PC-3 (cell line): ENCODE measurements around the gene PTPRN2. TPM values are rescaled to one million over a fixed set of nuclear protein-coding genes. Genes with fewer than 3 reads are reported as not detected.

ENCODE experiments used
- ATAC-seq: fragments of 200-7000 bp; cut with Tn5 transposase; 2 replicates; pipeline ENCODE4 v1.9.1; 2020; ENCODE audit warnings: mild to moderate bottlenecking, moderate library complexity
- BruUV-seq: library from RNA; stranded (reverse); fragments of 400-500 nt; replicated peaks from 2 replicates; lab custom pipeline; 2021; lab: Mats Ljungman, UMichigan
- CTCF ChIA-PET: fragments of 300-600 bp; sonication (Branson Sonifier 250); formaldehyde crosslinking; loops from one replicate; lab custom pipeline; 2022; ENCODE audit warnings: antibody characterized with exemption; lab: Charles Lee
- POLR2A ChIA-PET: fragments of 300-600 bp; sonication (Branson Sonifier 250); formaldehyde crosslinking; loops from one replicate; lab custom pipeline; 2022; ENCODE audit warnings: antibody characterized with exemption; ENCODE audit not compliant: unreplicated experiment; lab: Charles Lee
- DNase-seq: peaks from one replicate; pipeline ENCODE4 v3.0.0-alpha.2; 2015
- H2AFZ ChIP-seq: fragments of 300-600 bp; sonication (generic); 2 replicates; pipeline ENCODE4 v1.6.0; 2016; ENCODE audit warnings: antibody characterized with exemption, low read length
- H3F3A ChIP-seq: fragments of 300-600 bp; sonication (generic); one replicate; pipeline ENCODE4 v1.6.0; 2017; ENCODE audit warnings: antibody characterized with exemption, low read length, control low read depth, mild to moderate bottlenecking; ENCODE audit not compliant: unreplicated experiment
- H3K27ac ChIP-seq: fragments of 300-600 bp; sonication (generic); 2 replicates; pipeline ENCODE4 v1.5.1; 2016; ENCODE audit warnings: mild to moderate bottlenecking, low read length
- H3K27me3 ChIP-seq: fragments of 300-600 bp; sonication (generic); 2 replicates; pipeline ENCODE4 v1.6.1; 2016; ENCODE audit warnings: low read length, mixed read lengths
- H3K36me3 ChIP-seq: fragments of 300-600 bp; sonication (generic); 2 replicates; pipeline ENCODE4 v1.6.1; 2016; ENCODE audit warnings: low read depth, mixed run types, low read length, mixed read lengths
- H3K4me1 ChIP-seq: fragments of 300-600 bp; sonication (generic); 2 replicates; pipeline ENCODE4 v1.5.1; 2016; ENCODE audit warnings: low read length; ENCODE audit not compliant: insufficient read depth
- H3K4me2 ChIP-seq: fragments of 300-600 bp; sonication (generic); 2 replicates; pipeline ENCODE4 v1.6.0; 2016; ENCODE audit warnings: low read length
- H3K4me3 ChIP-seq: fragments of 300-600 bp; sonication (generic); 2 replicates; pipeline ENCODE4 v1.5.1; 2016; ENCODE audit warnings: mild to moderate bottlenecking, low read length, mixed read lengths
- H3K79me2 ChIP-seq: fragments of 300-600 bp; sonication (generic); 2 replicates; pipeline ENCODE4 v1.6.1; 2017; ENCODE audit warnings: low read length, mixed read lengths
- H3K9ac ChIP-seq: fragments of 300-600 bp; sonication (generic); 2 replicates; pipeline ENCODE4 v1.6.0; 2016; ENCODE audit warnings: mild to moderate bottlenecking, low read length
- H3K9me2 ChIP-seq: fragments of 300-600 bp; sonication (generic); replicated peaks from 2 replicates; pipeline ENCODE4 v1.6.1; 2016; ENCODE audit warnings: mixed run types, low read length, mixed read lengths
- H3K9me3 ChIP-seq: fragments of 300-600 bp; sonication (generic); 2 replicates; pipeline ENCODE4 v1.6.1; 2016; ENCODE audit warnings: low read length, mixed read lengths
- H4K20me1 ChIP-seq: fragments of 300-600 bp; sonication (generic); 2 replicates; pipeline ENCODE4 v1.6.1; 2016; ENCODE audit warnings: low read length, mixed read lengths
- CTCF ChIP-seq: fragments of 300-600 bp; sonication (generic); conservative IDR thresholded peaks from 2 replicates; pipeline ENCODE4 v1.5.1; 2017; ENCODE audit warnings: antibody characterized with exemption, low read depth, mild to moderate bottlenecking, low read length
- EZH2 ChIP-seq: fragments of 300-600 bp; sonication (generic); IDR thresholded peaks from one replicate; pipeline ENCODE4 v1.6.1; 2017; ENCODE audit warnings: antibody characterized with exemption, mild to moderate bottlenecking, low read length; ENCODE audit not compliant: unreplicated experiment
- EZH2phosphoT487 ChIP-seq: fragments of 300-600 bp; sonication (generic); IDR thresholded peaks from 2 replicates; pipeline ENCODE4 v1.6.1; 2018; ENCODE audit warnings: mild to moderate bottlenecking, antibody characterized with exemption, low read length, borderline replicate concordance
- intact Hi-C: fragments of 100-400 bp; cut with micrococcal nuclease; formaldehyde crosslinking; loops from 2 replicates; pipeline ENCODE4 v1.9.0; 2023
- total RNA-seq: library from RNA; depleted of rRNA; stranded (reverse); fragments of >200 nt; gene quantifications from 2 replicates; pipeline ENCODE4 v1.2.3, GENCODE V29; 2014

The PTPRN2 gene
- total RNA-seq, 1 experiment from 2014 or later: 3.2 TPM

GRCh38 chr7:157556642-157556944 is 1031.0 kb downstream of the PTPRN2 start:
- POLR2A ChIA-PET: no interaction called here
- H2AFZ ChIP-seq: no peak overlapping the region
- no TSS peak for BruUV-seq
- no peaks in the 10 kb centered on the region for H3K9me3 ChIP-seq
- no peaks in the 10 kb centered on the region for H3K36me3 ChIP-seq
- no peaks in the 10 kb centered on the region for H3K9me2 ChIP-seq
- peak overlapping the region; percentile 100 for H3K27ac ChIP-seq
- H3K4me2 ChIP-seq: 0 out of 2 replicates have a peak overlapping the region, but pooled peaks have one; percentile 80
- H3K27me3 ChIP-seq: no peaks in the 10 kb centered on the region
- no peak for TF ChIP-seq CTCF
- no peak for TF ChIP-seq EZH2phosphoT487
- TF ChIP-seq EZH2: no peak
- H4K20me1 ChIP-seq: no peaks in the 10 kb centered on the region
- no peaks in the 10 kb centered on the region for H3K79me2 ChIP-seq
- intact Hi-C loops: loop anchor here (5.0 kb wide), 2 partner anchors 126 to 144 kb away; no protein-coding TSS in a partner anchor
- peaks cover 31% of the 10 kb centered on the region for H3K4me1 ChIP-seq
- CTCF ChIA-PET: no interaction called here
- H3K9ac ChIP-seq: peak overlapping the region; percentile 97
- ATAC-seq (no peak), DNase-seq (no peak)
- H3K4me3 ChIP-seq: no peak overlapping the region
- H3F3A ChIP-seq: peaks cover 14% of the 10 kb centered on the region

DNA sequence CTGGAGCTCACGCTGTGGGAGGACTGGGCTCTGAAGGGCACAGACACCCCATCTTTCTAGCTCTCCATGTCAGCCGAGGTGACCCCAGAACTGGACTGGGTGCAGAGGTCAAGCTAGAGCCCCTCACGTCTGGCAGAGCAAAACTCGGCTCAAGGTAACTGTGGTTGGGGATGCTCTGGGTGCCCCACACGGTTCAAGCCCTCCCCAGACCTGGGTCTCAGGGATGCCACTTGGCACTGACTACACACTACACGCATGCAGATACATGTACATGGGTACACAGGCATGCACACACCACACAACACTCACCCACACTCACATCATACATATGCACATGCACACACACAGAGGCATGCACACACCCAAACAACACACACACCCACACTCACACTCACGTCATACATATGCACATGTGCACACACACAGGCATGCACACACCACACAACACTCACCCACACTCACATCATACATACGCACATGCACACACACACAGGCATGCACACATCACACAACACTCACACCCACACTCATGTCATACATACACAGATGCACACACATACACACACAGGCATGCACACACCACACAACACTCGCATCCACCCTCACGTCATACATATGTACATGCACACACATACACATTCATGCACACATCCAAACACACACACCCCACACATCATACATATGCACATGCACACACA is 1031.5 kb downstream of the PTPRN2 start:
- POLR2A ChIA-PET: no interaction called here

More for the DNA sequence above, 1031.5 kb downstream of the PTPRN2 start:
- BruUV-seq: no TSS peak
- no peaks in the 10 kb centered on the region for H3K36me3 ChIP-seq
- TF ChIP-seq EZH2: no peak
- no peak for TF ChIP-seq CTCF
- TF ChIP-seq EZH2phosphoT487: no peak
- intact Hi-C loops: loop anchor here (1.0 to 5.0 kb wide), 5 partner anchors 8 to 144 kb away; no protein-coding TSS in a partner anchor
- H3K9ac ChIP-seq: peak overlapping the region; percentile 97
- H3K4me2 ChIP-seq: peak overlapping the region; percentile 80
- DNase-seq: no peak
- H2AFZ ChIP-seq: no peak overlapping the region
- CTCF ChIA-PET: interaction anchor here (0.6 kb wide), 1 partner anchor 123 kb away, joined by 4 read pairs; no protein-coding TSS in a partner anchor
- H3K9me2 ChIP-seq: no peaks in the 10 kb centered on the region
- no peaks in the 10 kb centered on the region for H4K20me1 ChIP-seq
- H3F3A ChIP-seq: peaks cover 14% of the 10 kb centered on the region
- H3K79me2 ChIP-seq: no peaks in the 10 kb centered on the region
- peak overlapping the region; percentile 43; the same call in 1 of the 2 replicates for H3K4me3 ChIP-seq
- no peak for ATAC-seq
- no peaks in the 10 kb centered on the region for H3K9me3 ChIP-seq
- H3K27me3 ChIP-seq: no peaks in the 10 kb centered on the region
- peaks cover 31% of the 10 kb centered on the region for H3K4me1 ChIP-seq
- peak overlapping the region; percentile 100 for H3K27ac ChIP-seq
